Brain microvascular endothelial cell (primary cell): Measurements from ENCODE around the gene SERPINA10.

Experiments used
- DNase-seq: peaks from one replicate; pipeline ENCODE4 v3.0.0-alpha.2; 2020
- H3K27ac ChIP-seq: fragments of 250-450 bp; sonication (Bioruptor Pico); 2 replicates; pipeline ENCODE4 v1.5.1; 2020; ENCODE audit warnings: mild to moderate bottlenecking, moderate library complexity
- H3K27me3 ChIP-seq: fragments of 250-450 bp; sonication (Bioruptor Pico); replicated peaks from 2 replicates; pipeline ENCODE4 v1.5.1; 2020; ENCODE audit warnings: mild to moderate bottlenecking
- H3K36me3 ChIP-seq: fragments of 250-450 bp; sonication (Bioruptor Pico); replicated peaks from 2 replicates; pipeline ENCODE4 v1.5.1; 2020; ENCODE audit warnings: mild to moderate bottlenecking
- H3K4me3 ChIP-seq: 2 replicates; pipeline ENCODE4 v1.5.1; 2011; ENCODE audit warnings: low read depth, mild to moderate bottlenecking, control low read depth, low read length, moderate library complexity
- CTCF ChIP-seq: IDR thresholded peaks from 2 replicates; pipeline ENCODE4 v1.5.1; 2011; ENCODE audit warnings: low read depth, mild to moderate bottlenecking, moderate library complexity, low read length, control low read depth, inconsistent platforms; ENCODE audit errors: missing control alignments
- in situ Hi-C: cut with HindIII; loops from 2 replicates; pipeline ENCODE4 v1.10.0; 2017; ENCODE audit warnings: low sequenced_read_pairs, low pct_ligation_motif_present

SERPINA10 gene

GRCh38 chr14:94330432-94330831 lies 37.4 kb upstream of the SERPINA10 start:
- Histone ChIP-seq H3K36me3 (no peaks in the 10 kb centered on the region), H3K4me3 (no peak overlapping the region), H3K27ac (no peak overlapping the region), H3K27me3 (no peaks in the 10 kb centered on the region)
- TF ChIP-seq CTCF: no peak
- in situ Hi-C loops: no loop called here
- DNase-seq: no peak

GRCh38 chr14:94329857-94330256 lies 36.8 kb upstream of the SERPINA10 start:
- Histone ChIP-seq H3K36me3 (no peaks in the 10 kb centered on the region), H3K27ac (no peak overlapping the region), H3K27me3 (no peaks in the 10 kb centered on the region), H3K4me3 (no peak overlapping the region)
- in situ Hi-C loops: no loop called here
- DNase-seq: no peak
- TF ChIP-seq CTCF: no peak

- DNase-seq: no peak
- Histone ChIP-seq H3K27me3 (no peaks in the 10 kb centered on the region), H3K4me3 (no peak overlapping the region), H3K36me3 (no peaks in the 10 kb centered on the region), H3K27ac (no peak overlapping the region)
- TF ChIP-seq CTCF: no peak
- in situ Hi-C loops: no loop called here
Measured at GRCh38 chr14:94328196-94328595, 35.1 kb upstream of the SERPINA10 start.

- in situ Hi-C loops: no loop called here
- Histone ChIP-seq H3K27ac (no peak within 1 kb of the TSS), H3K36me3 (no peaks in the 10 kb centered on the region), H3K27me3 (no peaks in the 10 kb centered on the region), H3K4me3 (no peak within 1 kb of the TSS)
- DNase-seq: peak; percentile 45
- TF ChIP-seq CTCF: no peak
Measured at GRCh38 chr14:94322648-94323570, 29.8 kb upstream of the SERPINA10 start, which contains the start of gene SERPINA6. Gene SERPINA6, minus strand, starts transcription at chr14:94323336. Its CDS starts 8,688 bp downstream, at chr14:94314648.

GRCh38 chr14:94321421-94322271 lies 28.6 kb upstream of the SERPINA10 start:
- no peak for DNase-seq
- in situ Hi-C loops: no loop called here

More at GRCh38 chr14:94321421-94322271, 28.6 kb upstream of the SERPINA10 start:
- Histone ChIP-seq H3K27ac (no peak overlapping the region), H3K27me3 (no peaks in the 10 kb centered on the region), H3K4me3 (no peak overlapping the region), H3K36me3 (no peaks in the 10 kb centered on the region)
- no peak for TF ChIP-seq CTCF
